Activated naive CD4-positive, alpha-beta T cell treated with anti-CD3 and anti-CD28 coated beads for 36 hours (primary cell): Measurements from ENCODE around the gene SLMAP. TPM values are rescaled to one million over a fixed set of nuclear protein-coding genes. Genes with fewer than 3 reads are reported as not detected.

Source experiments
- CTCF ChIA-PET: fragments of 350-600 bp; sonication (Branson Sonifier 250); formaldehyde crosslinking; loops from one replicate; lab custom pipeline; 2021; ENCODE audit warnings: antibody characterized with exemption; lab: Charles Lee
- DNase-seq: peaks from one replicate; pipeline ENCODE4 v3.0.0-alpha.2; 2020
- H3K27ac Mint-ChIP-seq: one replicate; pipeline ENCODE4 v1.8.0; 2021; ENCODE audit warnings: mild to moderate bottlenecking, mixed read lengths
- H3K27me3 Mint-ChIP-seq: one replicate; pipeline ENCODE4 v1.8.0; 2021; ENCODE audit warnings: low read depth, mixed read lengths
- H3K36me3 Mint-ChIP-seq: one replicate; pipeline ENCODE4 v1.8.0; 2021; ENCODE audit warnings: low read depth, mixed read lengths
- H3K4me1 Mint-ChIP-seq: one replicate; pipeline ENCODE4 v1.8.0; 2021; ENCODE audit warnings: low read depth, mixed read lengths
- H3K4me3 Mint-ChIP-seq: one replicate; pipeline ENCODE4 v1.8.0; 2021; ENCODE audit warnings: mild to moderate bottlenecking, moderate library complexity, mixed read lengths
- H3K9me3 Mint-ChIP-seq: one replicate; pipeline ENCODE4 v1.8.0; 2021; ENCODE audit warnings: mixed read lengths
- intact Hi-C: fragments of 100-400 bp; cut with micrococcal nuclease; formaldehyde crosslinking; loops from one replicate; pipeline ENCODE4 v1.15.1; 2023
- total RNA-seq, 2 experiments: library from RNA; stranded (reverse); gene quantifications; one replicate each; pipeline ENCODE4 v1.2.3, GENCODE V29; 2021

The SLMAP gene
- total RNA-seq, 2 experiments from 2014 or later = 35.1 TPM

DNA sequence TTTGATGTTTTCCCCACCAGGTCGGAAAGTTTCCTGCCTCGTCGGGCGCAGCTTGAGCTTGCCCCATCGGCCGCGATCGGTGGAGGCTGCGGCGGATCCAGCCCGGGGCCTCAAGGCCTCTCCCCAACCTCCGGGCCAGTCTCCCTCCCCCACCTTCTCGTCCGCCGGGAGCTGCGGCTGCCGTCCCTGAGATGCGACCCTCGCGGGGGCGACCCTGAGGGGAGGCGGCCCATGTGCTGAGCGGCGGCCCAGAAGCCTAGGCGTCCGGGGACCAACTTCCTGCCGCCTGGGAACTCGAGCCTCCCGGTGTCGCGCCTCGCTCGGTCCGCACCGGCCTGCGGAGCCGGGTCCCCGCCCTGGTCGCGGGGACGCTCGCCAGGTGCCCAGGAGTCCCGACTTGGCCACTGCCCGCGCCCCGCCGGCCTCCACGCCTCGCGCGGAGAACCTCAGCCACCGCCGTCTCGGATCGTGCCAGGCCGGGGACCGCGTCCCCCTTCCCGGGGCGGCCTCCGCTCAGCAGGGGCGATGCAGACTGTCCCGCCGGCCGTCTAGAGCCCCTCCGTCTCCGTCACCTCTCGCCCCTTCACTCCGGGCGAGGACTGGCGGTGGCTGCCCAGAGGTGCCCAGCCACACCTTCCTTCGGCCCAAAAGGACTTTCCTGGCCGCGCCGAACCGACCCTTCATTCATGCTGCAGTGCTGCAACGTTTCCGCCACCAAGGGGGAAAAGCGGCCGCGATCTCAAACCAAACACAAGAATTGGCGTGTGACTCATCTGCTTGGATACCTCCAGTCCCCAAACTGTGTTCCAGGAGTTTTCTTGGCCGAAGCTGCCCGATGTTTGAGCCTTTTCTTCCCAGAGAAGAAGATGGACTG lies 656 bp downstream of the SLMAP start:
- peak; percentile 61 for DNase-seq
- Mint-ChIP-seq H3K4me3 (peak overlapping the region; percentile 98), H3K36me3 (peaks cover 22% of the 10 kb centered on the region), H3K27me3 (no peaks in the 10 kb centered on the region), H3K9me3 (no peaks in the 10 kb centered on the region), H3K4me1 (peaks cover 41% of the 10 kb centered on the region), H3K27ac (peak overlapping the region; percentile 92)
- intact Hi-C loops = loop anchor here (1.0 to 5.0 kb wide), 8 partner anchors 32 to 550 kb away; partner anchors contain the start of genes APPL1, ARF4, HTD2 and PDE12
- CTCF ChIA-PET = interaction anchor here (1.0 to 1.4 kb wide), 2 partner anchors 69 to 160 kb away, joined by 3 to 4 read pairs; partner anchors contain the start of gene ARF4

DNA sequence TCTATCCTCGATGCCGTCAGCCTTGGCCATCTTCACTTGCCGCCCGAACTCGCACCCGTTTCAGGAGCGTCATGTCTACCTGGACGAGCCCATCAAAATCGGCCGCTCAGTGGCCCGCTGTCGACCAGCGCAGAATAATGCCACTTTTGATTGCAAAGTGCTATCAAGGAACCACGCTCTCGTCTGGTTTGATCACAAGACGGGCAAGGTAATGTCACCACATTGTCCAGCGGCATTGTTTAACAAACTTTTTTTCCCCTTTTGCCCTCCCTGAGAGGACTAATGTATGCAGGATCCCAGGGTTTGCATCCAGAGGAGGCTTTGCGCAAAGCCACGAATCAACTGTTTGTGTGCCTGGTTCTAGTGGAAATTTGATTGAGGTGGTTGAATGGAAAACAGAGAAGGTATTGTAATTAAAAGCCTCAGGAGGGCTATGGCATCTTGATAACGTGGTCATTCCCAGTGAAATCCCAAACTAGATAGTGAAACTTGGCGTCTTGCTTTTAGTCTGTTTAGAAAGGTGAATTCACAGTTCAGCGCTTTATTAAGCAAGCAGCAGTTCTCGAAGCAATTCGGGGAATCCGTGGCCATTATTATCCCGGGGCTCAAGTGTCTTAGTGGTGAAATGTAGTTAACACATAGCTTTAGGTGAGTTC lies 1.7 kb downstream of the SLMAP start:
- no peak for DNase-seq
- Mint-ChIP-seq H3K9me3 (no peaks in the 10 kb centered on the region), H3K4me1 (peaks cover 45% of the 10 kb centered on the region), H3K36me3 (peaks cover 24% of the 10 kb centered on the region), H3K4me3 (peak overlapping the region; percentile 98), H3K27ac (no peak overlapping the region), H3K27me3 (no peaks in the 10 kb centered on the region)
- CTCF ChIA-PET = interaction anchor here (0.6 kb wide), 2 partner anchors 13 to 77 kb away, joined by 3 read pairs; no protein-coding TSS in a partner anchor
- intact Hi-C loops = loop anchor here (2.0 to 5.0 kb wide), 2 partner anchors 60 to 361 kb away; no protein-coding TSS in a partner anchor

DNA sequence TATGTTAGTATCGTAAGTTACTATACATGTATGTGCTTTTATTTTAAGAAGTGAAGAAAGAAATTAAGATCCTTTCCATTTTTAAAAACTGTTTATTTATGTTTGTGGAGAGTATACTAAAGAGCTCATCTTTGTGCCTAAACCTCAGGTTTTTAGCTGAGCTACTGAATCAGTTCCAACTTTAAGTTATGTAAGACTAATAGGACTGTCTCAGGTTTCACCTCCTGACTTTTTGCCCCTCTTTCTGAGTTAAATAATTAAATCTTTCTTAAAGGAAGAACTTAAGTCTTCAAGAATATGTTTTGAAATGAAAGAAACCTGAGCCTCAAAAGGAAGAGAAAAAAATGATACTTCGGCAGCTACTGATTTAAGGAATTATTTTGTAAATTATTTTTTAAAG lies 2.6 kb downstream of the SLMAP start:
- intact Hi-C loops = loop anchor here (5.0 kb wide), 1 partner anchor 59 kb away; no protein-coding TSS in a partner anchor
- Mint-ChIP-seq H3K27me3 (no peaks in the 10 kb centered on the region), H3K9me3 (no peaks in the 10 kb centered on the region), H3K4me3 (no peak overlapping the region), H3K27ac (no peak overlapping the region), H3K4me1 (peaks cover 54% of the 10 kb centered on the region), H3K36me3 (peaks cover 27% of the 10 kb centered on the region)
- no peak for DNase-seq
- CTCF ChIA-PET = interaction anchor here (0.6 to 0.8 kb wide), 4 partner anchors 12 to 373 kb away, joined by 3 read pairs; no protein-coding TSS in a partner anchor

DNA sequence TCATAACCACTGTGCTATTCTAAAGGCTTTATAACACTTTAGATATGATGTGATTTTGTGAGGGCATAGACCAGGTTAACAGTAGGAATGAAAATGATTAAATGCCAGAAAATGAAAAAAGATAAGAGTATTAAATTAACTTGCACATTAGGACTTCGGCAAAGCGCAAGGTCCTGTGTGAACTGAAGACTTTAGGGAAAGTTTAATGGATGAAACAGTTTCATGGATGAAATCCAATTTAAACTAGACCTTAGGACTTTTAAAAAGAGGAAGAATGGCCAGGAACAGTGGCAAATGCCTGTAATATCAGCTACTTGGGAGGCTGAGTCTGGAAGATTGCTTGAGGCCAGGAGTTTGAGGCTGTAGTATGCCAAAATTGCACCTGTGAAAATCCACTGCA lies 8.7 kb downstream of the SLMAP start:
- no peak overlapping the region for H3K27ac Mint-ChIP-seq
- intact Hi-C loops = no loop called here
- peaks cover 31% of the 10 kb centered on the region for H3K36me3 Mint-ChIP-seq
- peaks cover 63% of the 10 kb centered on the region for H3K4me1 Mint-ChIP-seq
- H3K4me3 Mint-ChIP-seq = no peak overlapping the region
- CTCF ChIA-PET = interaction anchor here (0.6 to 1.2 kb wide), 2 partner anchors 33 to 218 kb away, joined by 3 to 4 read pairs; no protein-coding TSS in a partner anchor
- no peak for DNase-seq
- no peaks in the 10 kb centered on the region for H3K9me3 Mint-ChIP-seq
- H3K27me3 Mint-ChIP-seq = no peaks in the 10 kb centered on the region

DNA sequence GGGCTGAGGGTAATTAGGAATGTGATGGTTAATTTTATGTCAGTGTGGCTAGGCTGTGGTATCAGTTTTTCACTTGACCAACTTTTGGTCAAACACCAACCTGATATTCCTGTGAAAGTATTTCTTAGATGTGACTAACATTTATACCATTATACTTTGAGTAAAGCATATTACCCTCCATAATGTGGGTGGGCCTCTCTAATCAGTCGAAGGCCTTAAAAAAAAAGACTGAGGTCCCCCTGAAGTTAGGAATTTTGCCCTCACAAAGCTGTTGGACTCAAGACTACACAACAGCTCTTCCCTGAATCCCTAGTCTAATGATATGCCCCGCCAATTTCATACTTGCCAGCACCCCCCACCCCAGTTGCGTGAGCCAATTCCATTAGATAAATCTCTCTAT lies 12.5 kb downstream of the SLMAP start:
- intact Hi-C loops = no loop called here
- no peaks in the 10 kb centered on the region for H3K9me3 Mint-ChIP-seq
- DNase-seq = no peak
- H3K4me1 Mint-ChIP-seq = peaks cover 50% of the 10 kb centered on the region
- no peaks in the 10 kb centered on the region for H3K27me3 Mint-ChIP-seq
- CTCF ChIA-PET = no interaction called here
- H3K36me3 Mint-ChIP-seq = peaks cover 26% of the 10 kb centered on the region
- no peak overlapping the region for H3K4me3 Mint-ChIP-seq
- H3K27ac Mint-ChIP-seq = no peak overlapping the region

DNA sequence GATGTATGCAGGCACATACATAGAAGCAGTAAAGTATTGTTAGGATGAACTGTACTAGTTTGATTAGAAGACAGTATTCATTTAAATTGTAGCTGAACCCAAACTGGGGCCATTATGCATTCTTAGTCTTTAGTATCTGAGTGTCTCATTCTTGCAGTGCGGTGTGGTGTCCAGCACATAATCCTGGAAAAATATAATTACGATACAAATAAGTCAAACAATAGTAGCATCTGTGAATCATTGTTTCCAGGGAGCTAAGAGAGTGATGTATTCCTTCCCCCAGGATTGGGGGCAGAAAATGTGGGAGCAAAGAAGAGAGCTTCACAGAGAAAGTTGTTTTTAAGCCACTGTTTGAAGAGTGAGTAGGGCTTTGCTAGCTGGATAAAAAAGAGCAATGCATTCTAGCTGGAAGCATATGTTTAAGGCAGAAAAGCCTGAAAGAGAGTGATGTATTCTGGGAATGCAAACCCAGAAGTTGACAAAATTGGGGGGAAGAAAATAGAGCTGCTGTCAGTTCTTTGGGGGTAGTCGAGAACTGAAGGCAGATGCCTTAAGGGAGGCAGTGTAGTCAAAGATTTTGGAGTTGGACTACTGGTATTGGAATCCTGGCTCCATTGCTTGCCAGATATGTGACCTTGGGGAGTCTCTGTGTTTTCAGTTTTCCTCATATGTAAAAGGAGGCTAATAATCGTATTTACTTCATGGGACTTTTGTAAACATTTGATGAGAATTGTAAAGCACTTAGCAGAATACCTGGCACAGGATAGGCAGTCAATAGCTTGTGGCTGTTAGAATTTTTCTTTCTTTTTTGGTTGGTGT lies 14.1 kb downstream of the SLMAP start:
- DNase-seq = no peak
- CTCF ChIA-PET = interaction anchor here (0.5 kb wide), 1 partner anchor 1196 kb away, joined by 6 read pairs; no protein-coding TSS in a partner anchor
- Mint-ChIP-seq H3K9me3 (no peaks in the 10 kb centered on the region), H3K36me3 (peaks cover 17% of the 10 kb centered on the region), H3K4me1 (peaks cover 36% of the 10 kb centered on the region), H3K4me3 (no peak overlapping the region), H3K27ac (no peak overlapping the region), H3K27me3 (no peaks in the 10 kb centered on the region)
- intact Hi-C loops = no loop called here

DNA sequence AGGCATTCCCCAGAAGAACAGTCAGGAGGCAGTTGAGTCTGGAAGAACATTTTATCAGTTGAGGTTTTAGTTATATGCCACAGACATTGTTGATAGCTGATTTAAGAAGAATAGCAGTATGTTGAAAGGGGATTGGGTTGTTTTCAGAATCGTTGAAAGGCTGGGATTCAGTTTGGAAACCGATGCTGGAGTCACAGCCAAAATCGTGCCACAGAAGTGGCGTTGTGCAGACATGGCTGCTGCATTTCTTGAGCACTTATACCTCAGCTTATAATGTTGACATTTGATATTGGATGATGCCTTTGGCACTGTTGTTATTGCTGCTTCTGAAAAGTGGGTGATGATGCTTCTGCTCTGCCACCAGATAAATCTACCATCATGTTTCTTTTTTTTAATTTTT lies 16.1 kb downstream of the SLMAP start:
- Mint-ChIP-seq H3K4me1 (peaks cover 26% of the 10 kb centered on the region), H3K27ac (no peak overlapping the region), H3K36me3 (peaks cover 11% of the 10 kb centered on the region), H3K4me3 (no peak overlapping the region), H3K27me3 (no peaks in the 10 kb centered on the region), H3K9me3 (no peaks in the 10 kb centered on the region)
- intact Hi-C loops = no loop called here
- no peak for DNase-seq
- CTCF ChIA-PET = interaction anchor here (0.8 kb wide), 1 partner anchor 26 kb away, joined by 3 read pairs; no protein-coding TSS in a partner anchor

DNA sequence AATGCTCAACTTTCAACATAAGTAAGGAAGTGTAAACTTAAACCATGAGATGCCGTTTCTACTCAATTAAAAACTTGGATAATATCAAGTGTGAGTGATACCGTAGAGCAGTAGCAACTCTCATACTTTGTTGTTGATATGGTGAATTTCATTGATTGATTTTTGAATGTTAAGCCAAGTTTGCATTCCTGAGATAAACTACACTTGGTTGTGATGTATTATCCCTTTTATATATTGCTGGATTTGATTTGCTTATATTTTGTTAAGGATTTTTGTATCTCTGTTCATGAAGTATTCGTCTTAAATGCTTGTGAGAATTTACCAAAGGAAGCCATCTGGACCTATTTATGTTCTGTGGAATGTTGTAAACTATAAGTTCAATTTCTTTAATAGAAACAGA lies 21.7 kb downstream of the SLMAP start:
- CTCF ChIA-PET = no interaction called here
- H3K4me1 Mint-ChIP-seq = peaks cover 13% of the 10 kb centered on the region
- no peak overlapping the region for H3K4me3 Mint-ChIP-seq
- DNase-seq = no peak
- H3K9me3 Mint-ChIP-seq = no peaks in the 10 kb centered on the region
- intact Hi-C loops = no loop called here
- no peaks in the 10 kb centered on the region for H3K27me3 Mint-ChIP-seq
- H3K27ac Mint-ChIP-seq = no peak overlapping the region
- H3K36me3 Mint-ChIP-seq = peaks cover 4% of the 10 kb centered on the region

DNA sequence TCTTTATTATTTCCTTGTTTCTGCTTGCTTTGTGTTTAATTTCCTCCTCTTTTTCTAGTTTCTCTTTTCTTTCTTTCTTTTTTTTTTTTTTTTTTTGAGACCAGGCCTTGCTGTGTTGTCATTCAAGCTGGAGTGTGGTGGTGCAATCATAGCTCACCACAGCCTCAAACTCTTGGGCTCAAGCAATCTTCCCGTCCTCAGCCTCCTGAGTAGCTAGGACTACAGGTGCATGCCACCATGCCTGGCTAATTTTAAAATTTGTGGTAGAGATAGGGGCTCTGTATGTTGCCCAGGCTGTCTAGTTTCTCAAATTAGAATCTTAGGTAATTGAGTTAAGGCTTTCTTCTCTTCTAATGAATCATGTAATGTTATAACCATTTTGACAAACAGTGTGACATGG lies 22.4 kb downstream of the SLMAP start:
- peaks cover 4% of the 10 kb centered on the region for H3K36me3 Mint-ChIP-seq
- no peak overlapping the region for H3K4me3 Mint-ChIP-seq
- no peak overlapping the region for H3K27ac Mint-ChIP-seq
- CTCF ChIA-PET = no interaction called here
- H3K4me1 Mint-ChIP-seq = peaks cover 21% of the 10 kb centered on the region
- no peaks in the 10 kb centered on the region for H3K27me3 Mint-ChIP-seq
- DNase-seq = no peak
- H3K9me3 Mint-ChIP-seq = no peaks in the 10 kb centered on the region
- intact Hi-C loops = no loop called here

DNA sequence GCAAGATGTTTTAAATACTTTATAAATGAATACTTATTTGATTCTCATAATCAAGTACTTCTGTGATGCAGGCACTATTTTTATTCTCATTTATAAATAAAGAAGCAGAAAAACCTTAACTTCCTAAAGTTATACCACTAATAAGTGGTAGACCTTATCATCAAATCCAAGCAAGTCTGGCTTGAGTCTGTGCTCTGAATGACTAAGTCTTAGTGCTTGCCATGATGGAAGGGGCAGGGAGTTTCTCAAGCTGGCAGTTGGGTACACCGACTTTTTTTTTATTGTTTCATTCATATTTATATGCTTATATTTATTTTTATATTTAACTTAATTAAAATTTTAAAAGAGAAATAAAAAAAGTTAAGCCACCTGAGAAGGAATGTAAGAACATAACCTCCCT lies 23.6 kb downstream of the SLMAP start:
- CTCF ChIA-PET = no interaction called here
- peaks cover 32% of the 10 kb centered on the region for H3K4me1 Mint-ChIP-seq
- H3K27me3 Mint-ChIP-seq = no peaks in the 10 kb centered on the region
- H3K9me3 Mint-ChIP-seq = no peaks in the 10 kb centered on the region
- intact Hi-C loops = no loop called here
- no peak overlapping the region for H3K4me3 Mint-ChIP-seq
- DNase-seq = no peak
- H3K27ac Mint-ChIP-seq = no peak overlapping the region
- H3K36me3 Mint-ChIP-seq = peaks cover 4% of the 10 kb centered on the region

DNA sequence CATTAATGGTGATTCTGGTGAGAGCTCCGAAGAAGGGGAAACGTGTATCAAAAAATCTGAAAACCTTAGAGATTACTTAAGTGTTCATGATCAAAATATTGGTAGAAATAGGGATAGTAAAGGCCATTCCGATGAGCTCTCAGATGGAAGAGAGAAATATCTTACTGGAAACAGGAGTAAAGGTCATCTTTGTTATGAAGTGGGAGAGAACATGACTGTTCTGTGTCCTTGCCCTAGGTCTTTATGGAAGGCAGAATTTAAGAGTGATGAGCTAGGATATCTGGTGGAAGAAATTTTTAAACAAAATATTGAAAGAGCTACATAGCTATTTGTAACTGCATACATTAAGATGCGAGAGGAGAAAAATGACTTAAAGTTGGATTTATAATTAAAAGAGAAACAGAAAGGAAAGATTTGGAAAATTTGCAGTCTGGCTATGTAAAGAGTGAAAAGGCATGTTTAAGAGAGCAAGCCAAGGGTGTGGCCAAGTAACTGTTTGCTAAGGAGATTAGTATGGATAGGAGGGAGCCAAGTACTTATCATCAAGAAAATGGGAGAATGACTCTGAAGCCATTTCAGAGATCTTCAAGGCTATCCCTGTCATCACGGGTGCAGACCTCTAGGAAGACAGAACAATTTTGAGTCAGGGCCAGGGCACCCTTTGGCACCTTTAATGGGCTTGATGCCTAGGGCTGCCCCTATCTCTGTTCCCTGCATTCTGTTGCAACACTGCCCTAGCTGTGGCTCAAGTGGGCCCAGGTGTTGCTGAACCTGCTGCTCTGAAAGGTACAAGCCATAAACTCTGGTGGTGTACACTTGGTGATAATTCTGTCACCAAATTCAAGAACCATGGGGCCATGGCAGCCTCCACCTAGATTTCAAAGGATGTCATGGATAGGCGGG lies 27.3 kb downstream of the SLMAP start:
- Mint-ChIP-seq H3K9me3 (no peaks in the 10 kb centered on the region), H3K27ac (no peak overlapping the region), H3K4me1 (peaks cover 31% of the 10 kb centered on the region), H3K36me3 (peaks cover 4% of the 10 kb centered on the region), H3K4me3 (no peak overlapping the region), H3K27me3 (no peaks in the 10 kb centered on the region)
- CTCF ChIA-PET = interaction anchor here (0.6 to 1.0 kb wide), 2 partner anchors 17 to 382 kb away, joined by 3 to 4 read pairs; no protein-coding TSS in a partner anchor
- no peak for DNase-seq
- intact Hi-C loops = loop anchor here (2.0 kb wide), 1 partner anchor 17 kb away; no protein-coding TSS in a partner anchor
